K562 (cell line): ENCODE data around the gene RPS2. TPM values are rescaled to one million over a fixed set of nuclear protein-coding genes. Genes with fewer than 3 reads are reported as not detected.

Source experiments
- ATAC-seq: fragments of 200-7000 bp; cut with Tn5 transposase; 3 replicates; pipeline ENCODE4 v1.9.1; 2020; ENCODE audit warnings: moderate library complexity
- BruUV-seq: library from RNA; stranded (reverse); fragments of 400-500 nt; replicated peaks from 2 replicates; lab custom pipeline; 2021; lab: Mats Ljungman, UMichigan
- CTCF ChIA-PET: fragments of 300-600 bp; formaldehyde crosslinking; extraction: SDS; loops from one replicate; lab custom pipeline; 2021; ENCODE audit warnings: low intra/inter-chr PET ratio; lab: Yijun Ruan, JAX
- POLR2A ChIA-PET: fragments of 300-600, 350-650 bp; sonication (Branson Sonifier 250); formaldehyde crosslinking; extraction: SDS; loops from one replicate; lab custom pipeline; 2021; ENCODE audit warnings: antibody characterized with exemption, inconsistent platforms; lab: Yijun Ruan, JAX
- DNase-seq, 4 experiments: peaks; one replicate each; pipeline versions ENCODE4 v3.0.0 to v3.0.0-alpha.2; 2011 to 2018; ENCODE audit warnings: low spot score in 3 of 4, mixed read lengths in 3 of 4; ENCODE audit errors: extremely low read depth in 1 of 4
- FAIRE-seq: peaks from 2 replicates; lab custom pipeline; 2011; peaks lifted over from hg19 to GRCh38; lab: Jason Lieb, UNC
- H2AFZ ChIP-seq: 2 replicates; pipeline ENCODE4 v1.6.0; 2011; ENCODE audit warnings: low read depth, low read length, control low read depth, inconsistent platforms
- H3K27ac ChIP-seq: fragments of 200-600 bp; 3 replicates; pipeline ENCODE4 v1.8.0; 2011; ENCODE audit warnings: low read depth, mild to moderate bottlenecking, control low read depth, inconsistent platforms, low read length, moderate library complexity, mixed read lengths; ENCODE audit errors: extremely low read depth
- H3K27me3 ChIP-seq, 2 experiments: fragments of 300-600 bp in 1 of 2; 2 replicates in 1 of 2; 3 replicates in 1 of 2; pipeline versions ENCODE4 v1.6.0 to v1.8.0; 2011; ENCODE audit warnings: inconsistent platforms in 2 of 2, low read length in 2 of 2, mild to moderate bottlenecking in 1 of 2, mixed read lengths in 1 of 2, moderate library complexity in 1 of 2; ENCODE audit not compliant: control insufficient read depth in 2 of 2, insufficient read depth in 2 of 2
- H3K36me3 ChIP-seq: fragments of 300-600 bp; 3 replicates; pipeline ENCODE4 v1.8.0; 2011; ENCODE audit warnings: mild to moderate bottlenecking, low read length, inconsistent platforms; ENCODE audit not compliant: control insufficient read depth, insufficient read depth
- H3K4me1 ChIP-seq, 2 experiments: fragments of 200-600 bp in 1 of 2; replicated peaks in 1 of 2; 2 replicates in 1 of 2; 3 replicates in 1 of 2; pipeline versions ENCODE4 v1.5.1 to v1.8.0; 2011; ENCODE audit warnings: inconsistent platforms in 2 of 2, low read length in 2 of 2, mild to moderate bottlenecking in 1 of 2, mixed read lengths in 1 of 2, moderate library complexity in 1 of 2; ENCODE audit not compliant: control insufficient read depth in 2 of 2, insufficient read depth in 2 of 2
- H3K4me2 ChIP-seq: 2 replicates; pipeline ENCODE4 v1.6.1; 2011; ENCODE audit warnings: low read length, control low read depth, inconsistent platforms, mixed read lengths; ENCODE audit not compliant: insufficient read depth
- H3K4me3 ChIP-seq: fragments of 200-600 bp; sonication (generic), shearing (Covaris generic); 2 replicates; pipeline ENCODE4 v1.5.1; 2016; ENCODE audit warnings: control low read depth, inconsistent platforms
- H3K79me2 ChIP-seq: fragments of 200-600 bp; 3 replicates; pipeline ENCODE4 v1.8.0; 2011; ENCODE audit warnings: low read length, inconsistent platforms; ENCODE audit not compliant: control insufficient read depth, insufficient read depth
- H3K9ac ChIP-seq, 2 experiments: 2 replicates each; pipeline versions ENCODE4 v1.6.0 to v1.6.1; 2011; ENCODE audit warnings: low read depth in 2 of 2, low read length in 2 of 2, control low read depth in 1 of 2, inconsistent platforms in 1 of 2, mild to moderate bottlenecking in 1 of 2, mixed read lengths in 1 of 2; ENCODE audit not compliant: insufficient read depth in 1 of 2
- H3K9me1 ChIP-seq: one replicate; pipeline ENCODE4 v1.6.0; 2011; ENCODE audit warnings: inconsistent platforms, mild to moderate bottlenecking, low read length, moderate library complexity; ENCODE audit not compliant: control insufficient read depth, insufficient read depth
- H3K9me3 ChIP-seq: replicated peaks from 2 replicates; pipeline ENCODE4 v1.5.1; 2011; ENCODE audit warnings: low read depth, low read length, inconsistent platforms; ENCODE audit not compliant: control insufficient read depth, insufficient read depth
- H4K20me1 ChIP-seq: replicated peaks from 2 replicates; pipeline ENCODE4 v1.6.1; 2011; ENCODE audit warnings: low read length, inconsistent platforms, mixed read lengths; ENCODE audit not compliant: control insufficient read depth, insufficient read depth
- ARHGAP35 ChIP-seq: fragments of 450-650 bp; IDR thresholded peaks from 2 replicates; pipeline ENCODE4 v1.6.1; 2018; ENCODE audit not compliant: partially characterized antibody
- BCOR ChIP-seq: fragments of 450-650 bp; IDR thresholded peaks from 2 replicates; pipeline ENCODE4 v1.6.1; 2016
- COPS2 ChIP-seq: fragments of 450-650 bp; conservative IDR thresholded peaks from 2 replicates; pipeline ENCODE4 v1.6.1; 2016; ENCODE audit warnings: mild to moderate bottlenecking, moderate library complexity
- DLX4 ChIP-seq: fragments of 250-450 bp; sonication (Bioruptor Pico); IDR thresholded peaks from 2 replicates; pipeline ENCODE4 v1.6.1; 2021; ENCODE audit warnings: mild to moderate bottlenecking
- FOXA3 ChIP-seq, 2 experiments: fragments of 450-650 bp in 1 of 2; sonication (generic) in 1 of 2; formaldehyde crosslinking; IDR thresholded peaks in 1 of 2; conservative IDR thresholded peaks in 1 of 2; 2 replicates each; pipeline versions ENCODE4 v1.4.0 to v1.8.0; 2020 to 2022; ENCODE audit warnings: mild to moderate bottlenecking in 2 of 2, missing genetic modification reagents in 1 of 2
- MBD1 ChIP-seq: fragments of 250-450 bp; sonication (Bioruptor Pico); IDR thresholded peaks from 2 replicates; pipeline ENCODE4 v1.8.0; 2022; ENCODE audit warnings: inconsistent platforms
- MBD2 ChIP-seq: sonication (generic); IDR thresholded peaks from 2 replicates; pipeline ENCODE4 v1.6.1; 2016; ENCODE audit warnings: low read depth, borderline replicate concordance
- NFRKB ChIP-seq: fragments of 450-650 bp; IDR thresholded peaks from 2 replicates; pipeline ENCODE4 v1.6.1; 2016; ENCODE audit warnings: low read depth
- NR2C1 ChIP-seq, 2 experiments: fragments of 450-650 bp; IDR thresholded peaks; 2 replicates each; pipeline ENCODE4 v1.6.1; 2017; ENCODE audit warnings: mild to moderate bottlenecking in 2 of 2, antibody characterized with exemption in 1 of 2, inconsistent platforms in 1 of 2, missing compliant biosample characterization in 1 of 2, missing genetic modification characterization in 1 of 2
- NR2F6 ChIP-seq: fragments of 450-650 bp; formaldehyde crosslinking; IDR thresholded peaks from 2 replicates; pipeline ENCODE4 v1.4.0; 2020; ENCODE audit warnings: mild to moderate bottlenecking
- POLR2AphosphoS2 ChIP-seq: IDR thresholded peaks from 2 replicates; pipeline ENCODE4 v1.6.1; 2012; ENCODE audit warnings: low read length, improper control_type of control experiment
- PURB ChIP-seq: sonication (generic); formaldehyde crosslinking; IDR thresholded peaks from 2 replicates; pipeline ENCODE4 v1.9.0; 2021; ENCODE audit warnings: low read depth, mild to moderate bottlenecking, missing genetic modification reagents
- SMC3 ChIP-seq: conservative IDR thresholded peaks from 2 replicates; pipeline ENCODE4 v1.6.1; 2011; ENCODE audit warnings: low read depth, low read length, improper control_type of control experiment; ENCODE audit not compliant: insufficient read depth
- ZBTB34 ChIP-seq: fragments of 250-450 bp; sonication (Bioruptor Pico); IDR thresholded peaks from 2 replicates; pipeline ENCODE4 v1.8.0; 2021; ENCODE audit warnings: mild to moderate bottlenecking, moderate library complexity
- ZNF584 ChIP-seq: fragments of 200-800 bp; sonication (Bioruptor generic); IDR thresholded peaks from 2 replicates; pipeline ENCODE4 v1.6.1; 2016; ENCODE audit warnings: low read depth, mild to moderate bottlenecking, missing genetic modification characterization, missing compliant biosample characterization
- WGBS: fragments of 100-300 bp; shearing (Covaris generic); methylation state at CpG from one replicate; pipeline ENCODE4 v1.1.6; 2016; ENCODE audit warnings: low coverage, mixed read lengths; ENCODE audit not compliant: insufficient coverage; ENCODE audit errors: missing lambda C conversion rate; 5-methylcytosine and 5-hydroxymethylcytosine counted together
- in situ Hi-C: fragments of 300-500 bp; cut with MboI; formaldehyde crosslinking; loops from 4 replicates; pipeline ENCODE4 v1.15.0; 2018; ENCODE audit warnings: inconsistent platforms, mixed read lengths
- intact Hi-C: fragments of 100-400 bp; cut with micrococcal nuclease; formaldehyde crosslinking; loops from 2 replicates; pipeline ENCODE4 v1.14.2; 2022
- polyA plus RNA-seq, 8 experiments: library from polyadenylated mRNA; depleted of rRNA in 4 of 8; stranded (reverse) in 5 of 8; unstranded in 3 of 8; fragments of >200 nt; fragmentation: Nextera tagmentation in 2 of 8; fragmentation: Illumina TruSeq in 1 of 8; extraction: Ambion mirVana in 2 of 8; extraction: Trizol in 1 of 8; gene quantifications; 2 replicates each; pipeline versions ENCODE4 v1.2.1 to v1.2.3, GENCODE V29; 2011 to 2014; ENCODE audit warnings: inconsistent platforms in 1 of 8, missing spikeins in 1 of 8
- total RNA-seq, 7 experiments: library from RNA; depleted of rRNA in 6 of 7; stranded (reverse); fragments of >200 nt in 6 of 7; fragmentation: Illumina TruSeq in 2 of 7; extraction: Trizol in 2 of 7; gene quantifications; 2 replicates each; pipeline versions ENCODE4 v1.2.1 to v1.2.3, GENCODE V29; 2011 to 2021; ENCODE audit warnings: low replicate concordance in 1 of 7

Gene RPS2
- total and polyA plus RNA-seq, 9 of the 15 experiments (the other 6 are each of a cell fraction or from before 2014, with no cell fraction given) = 834 to 4,794 (median 3,793) TPM

- 0 out of 4 replicates have a peak, but pooled peaks of 1 of the 2 experiments have one; percentile 77 for TF ChIP-seq FOXA3 (CRISPR knock-in tag; conservative IDR thresholded peaks at IDR 0.05 in 1 of 2, IDR thresholded peaks at IDR 0.05 in 1 of 2)
- no peak for TF ChIP-seq NFRKB
- peak; percentile 95 for TF ChIP-seq SMC3
Measured at GRCh38 chr16:1929578-1930337, 34.9 kb downstream of the RPS2 start (continued).

- H3K4me2 ChIP-seq = peak overlapping the region; percentile 59
- CTCF ChIA-PET = interaction anchor here (0.6 to 3.4 kb wide), 4 partner anchors 63 to 116 kb away, joined by 3 to 51 read pairs (median 18); no protein-coding TSS in a partner anchor
- H3K27me3 ChIP-seq = no peaks in the 10 kb centered on the region
- H2AFZ ChIP-seq = peak overlapping the region; percentile 95
- peaks cover 4 to 44% of the 10 kb centered on the region in 2 experiments; a peak in 3 of 5 replicates for H3K4me1 ChIP-seq
- DNase-seq (peak; percentile 61 to 63 (median 62)), FAIRE-seq (peak; percentile 81), ATAC-seq (peak; percentile 68)
- BruUV-seq = no TSS peak
- H3K4me3 ChIP-seq = peak overlapping the region; percentile 44
- in situ Hi-C loops (no loop called here), intact Hi-C loops (loop anchor here (2.0 kb wide), 1 partner anchor 64 kb away; no protein-coding TSS in a partner anchor)
- POLR2A ChIA-PET = interaction anchor here (0.6 to 1.4 kb wide), 4 partner anchors 57 to 146 kb away, joined by 3 to 5 read pairs (median 4); partner anchors contain the start of genes MEIOB, NUBP2 and SPSB3
- H3K9me3 ChIP-seq = no peaks in the 10 kb centered on the region
- H4K20me1 ChIP-seq = no peaks in the 10 kb centered on the region
- peak overlapping the region; percentile 61 to 93; a peak in 3 of 4 replicates for H3K9ac ChIP-seq
- H3K27ac ChIP-seq = peak overlapping the region; percentile 66; the same call in 2 of the 3 replicates
- 50% methylated on average over 1 of the region's 11 CpGs for WGBS
- H3K36me3 ChIP-seq = no peaks in the 10 kb centered on the region
- H3K9me1 ChIP-seq = no peaks in the 10 kb centered on the region
- no peaks in the 10 kb centered on the region for H3K79me2 ChIP-seq
- no peak for TF ChIP-seq MBD1 (CRISPR knock-in tag)
- TF ChIP-seq POLR2AphosphoS2 = no peak
- TF ChIP-seq NR2F6 = no peak
- TF ChIP-seq PURB (CRISPR knock-in tag) = no peak
- TF ChIP-seq BCOR = no peak
- no peak for TF ChIP-seq COPS2
- TF ChIP-seq ARHGAP35 = no peak
- 0 out of 2 replicates have a peak, but pooled peaks have one; percentile 9 for TF ChIP-seq MBD2
- no peak for TF ChIP-seq DLX4
- no peak for TF ChIP-seq ZBTB34 (CRISPR knock-in tag)
- TF ChIP-seq NR2C1 (IDR thresholded peaks at IDR 0.05) = no peak
- TF ChIP-seq NR2C1 (tag; IDR thresholded peaks at IDR 0.05) = no peak
- no peak for TF ChIP-seq ZNF584 (CRISPR knock-in tag)
Measured at GRCh38 chr16:1929105-1929504, 35.5 kb downstream of the RPS2 start.
